Activated CD4-positive, alpha-beta T cell treated with anti-CD3 and anti-CD28 coated beads for 1 hour (primary cell): Measurements from ENCODE around the gene ANKS1A.

Experiments used
- DNase-seq: peaks from one replicate; pipeline ENCODE4 v3.0.0-alpha.2; 2020

The ANKS1A gene

GRCh38 chr6:35057449-35058357 is 168.6 kb downstream of the ANKS1A start:
- DNase-seq = no peak

- no peak for DNase-seq
These were observed 169.3 kb downstream of the ANKS1A start for GRCh38 chr6:35058358-35058675.

- no peak for DNase-seq
These were observed 169.9 kb downstream of the ANKS1A start for GRCh38 chr6:35058865-35059522.

- no peak for DNase-seq
These were observed 170.7 kb downstream of the ANKS1A start for GRCh38 chr6:35059596-35060345.

GRCh38 chr6:35061102-35061615 is 172.1 kb downstream of the ANKS1A start:
- no peak for DNase-seq

- DNase-seq = no peak
These were observed 172.8 kb downstream of the ANKS1A start for GRCh38 chr6:35061651-35062410.

GRCh38 chr6:35062676-35063574 is 173.9 kb downstream of the ANKS1A start:
- no peak for DNase-seq

GRCh38 chr6:35063701-35064280 is 174.7 kb downstream of the ANKS1A start:
- DNase-seq = no peak

- DNase-seq = no peak
These were observed 175.2 kb downstream of the ANKS1A start for GRCh38 chr6:35064290-35064689.

- no peak for DNase-seq
These were observed 175.8 kb downstream of the ANKS1A start for GRCh38 chr6:35064757-35065440.

- no peak for DNase-seq
These were observed 176.4 kb downstream of the ANKS1A start for GRCh38 chr6:35065441-35065800.

- DNase-seq = no peak
These were observed 176.8 kb downstream of the ANKS1A start for GRCh38 chr6:35065870-35066269.

- DNase-seq = no peak
These were observed 178.2 kb downstream of the ANKS1A start for GRCh38 chr6:35067234-35067633.

- no peak for DNase-seq
These were observed 179.2 kb downstream of the ANKS1A start for GRCh38 chr6:35068206-35068605.

GRCh38 chr6:35068644-35069043 is 179.6 kb downstream of the ANKS1A start:
- DNase-seq = no peak

GRCh38 chr6:35069262-35069661 is 180.2 kb downstream of the ANKS1A start:
- no peak for DNase-seq

GRCh38 chr6:35070111-35070510 is 181.1 kb downstream of the ANKS1A start:
- DNase-seq = no peak

- no peak for DNase-seq
These were observed 182.4 kb downstream of the ANKS1A start for GRCh38 chr6:35071347-35071994.

GRCh38 chr6:35072051-35072697 is 183.1 kb downstream of the ANKS1A start:
- no peak for DNase-seq

- no peak for DNase-seq
These were observed 183.6 kb downstream of the ANKS1A start for GRCh38 chr6:35072698-35073055.
